Measurements from ENCODE around the gene CPNE4.

The CPNE4 gene

GRCh38 chr3:131802029-131802428 lies 232.8 kb downstream of the CPNE4 start:
- no peak for DNase-seq (ENCODE audit: low read depth)
- TF ChIP-seq CTCF (IDR thresholded peaks at IDR 0.05; ENCODE audit: low read depth, low read length, missing control alignments) = no peak
- in situ Hi-C loops (cut with HindIII; ENCODE audit: low sequenced_read_pairs) = no loop called here
- H3K4me3 ChIP-seq (ENCODE audit: low read depth, low read length) = no peak overlapping the region

- no peak for DNase-seq (ENCODE audit: low read depth)
- H3K4me3 ChIP-seq (ENCODE audit: low read depth, low read length) = no peak overlapping the region
- in situ Hi-C loops (cut with HindIII; ENCODE audit: low sequenced_read_pairs) = no loop called here
- no peak for TF ChIP-seq CTCF (IDR thresholded peaks at IDR 0.05; ENCODE audit: low read depth, low read length, missing control alignments)
Measured at GRCh38 chr3:131801566-131801965, 233.2 kb downstream of the CPNE4 start.

GRCh38 chr3:131797776-131798175 lies 237.0 kb downstream of the CPNE4 start:
- no peak overlapping the region for H3K4me3 ChIP-seq (ENCODE audit: low read depth, low read length)
- no peak for TF ChIP-seq CTCF (IDR thresholded peaks at IDR 0.05; ENCODE audit: low read depth, low read length, missing control alignments)
- in situ Hi-C loops (cut with HindIII; ENCODE audit: low sequenced_read_pairs) = loop anchor here (5.0 kb wide), 1 partner anchor 230 kb away; no protein-coding TSS in a partner anchor
- no peak for DNase-seq (ENCODE audit: low read depth)

- TF ChIP-seq CTCF (IDR thresholded peaks at IDR 0.05; ENCODE audit: low read depth, low read length, missing control alignments) = no peak
- in situ Hi-C loops (cut with HindIII; ENCODE audit: low sequenced_read_pairs) = loop anchor here (5.0 kb wide), 1 partner anchor 231 kb away; no protein-coding TSS in a partner anchor
- no peak for DNase-seq (ENCODE audit: low read depth)
- H3K4me3 ChIP-seq (ENCODE audit: low read depth, low read length) = no peak overlapping the region
Measured at GRCh38 chr3:131796558-131797198, 238.1 kb downstream of the CPNE4 start.

- TF ChIP-seq CTCF (IDR thresholded peaks at IDR 0.05; ENCODE audit: low read depth, low read length, missing control alignments) = no peak
- H3K4me3 ChIP-seq (ENCODE audit: low read depth, low read length) = no peak overlapping the region
- in situ Hi-C loops (cut with HindIII; ENCODE audit: low sequenced_read_pairs) = loop anchor here (5.0 kb wide), 1 partner anchor 231 kb away; no protein-coding TSS in a partner anchor
- no peak for DNase-seq (ENCODE audit: low read depth)
Measured at GRCh38 chr3:131796111-131796510, 238.7 kb downstream of the CPNE4 start.

GRCh38 chr3:131795390-131796090 lies 239.3 kb downstream of the CPNE4 start:
- no peak overlapping the region for H3K4me3 ChIP-seq (ENCODE audit: low read depth, low read length)
- in situ Hi-C loops (cut with HindIII; ENCODE audit: low sequenced_read_pairs) = loop anchor here (5.0 kb wide), 1 partner anchor 232 kb away; no protein-coding TSS in a partner anchor
- TF ChIP-seq CTCF (IDR thresholded peaks at IDR 0.05; ENCODE audit: low read depth, low read length, missing control alignments) = no peak
- DNase-seq (ENCODE audit: low read depth) = no peak
